ENCODE measurements around the gene LTA4H.
A peak's percentile ranks its signal among the peaks of the same experiment; 100 is the strongest.

Gene LTA4H

GRCh38 chr12:96057986-96058553, 22.7 kb upstream of the LTA4H start:
- DNase-seq (ENCODE audit: low read depth), result no peak

DNA sequence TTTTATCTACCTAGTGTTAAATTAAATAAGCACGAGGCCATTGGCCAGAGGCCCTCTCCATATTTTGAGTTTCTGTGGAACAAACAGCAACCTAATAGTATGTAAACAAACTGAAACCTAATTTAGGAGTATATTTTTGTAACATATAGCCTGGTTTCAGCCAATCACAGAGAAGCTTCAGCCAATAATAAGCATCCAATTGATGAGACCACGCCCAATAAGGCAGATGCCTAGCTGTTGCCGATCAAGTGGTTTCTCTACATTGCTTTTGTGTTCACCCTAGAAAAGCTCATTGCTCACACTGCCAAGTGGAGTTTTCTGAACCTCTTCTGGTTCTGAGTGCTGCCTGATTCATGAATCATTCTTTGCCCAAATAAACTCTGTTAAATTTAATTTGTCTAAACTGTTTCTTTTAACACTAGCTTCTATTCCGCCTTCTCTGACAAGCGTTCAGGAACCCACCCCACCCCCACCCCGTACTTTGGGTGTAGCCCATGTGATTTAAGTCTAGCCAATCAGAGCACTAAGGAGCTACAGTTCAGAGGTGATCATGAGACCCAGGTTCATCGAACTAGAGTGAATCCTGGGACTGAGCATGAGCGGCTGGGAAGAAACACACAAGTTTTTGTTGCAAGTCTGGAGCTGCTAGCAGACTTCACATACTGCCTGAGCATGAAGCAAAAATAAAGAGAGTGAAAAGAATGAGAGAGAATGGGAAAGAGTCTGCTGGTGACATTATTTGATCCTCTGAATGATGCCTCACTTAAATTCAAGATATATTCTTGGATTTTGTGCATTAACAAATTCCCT, 21.5 kb upstream of the LTA4H start:
- DNase-seq (ENCODE audit: low read depth), result no peak

DNA sequence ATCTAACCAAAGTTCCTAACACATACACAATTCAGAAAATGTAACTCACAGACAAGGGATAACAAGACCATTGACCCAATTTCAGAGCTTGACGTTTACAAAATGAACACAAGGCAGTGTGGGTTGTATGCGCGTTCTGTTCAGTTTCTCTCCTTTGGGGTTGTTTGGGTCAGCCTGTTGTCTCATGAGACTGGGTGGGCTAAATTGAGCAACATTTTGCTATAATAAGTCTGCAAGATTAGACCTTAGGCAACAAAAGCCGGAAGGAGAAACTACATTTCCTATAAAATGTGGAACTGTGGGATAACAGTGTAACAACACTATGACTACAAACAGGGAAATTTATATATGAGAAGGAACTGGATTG, 18.8 kb upstream of the LTA4H start:
- DNase-seq (ENCODE audit: low read depth), result no peak

DNA sequence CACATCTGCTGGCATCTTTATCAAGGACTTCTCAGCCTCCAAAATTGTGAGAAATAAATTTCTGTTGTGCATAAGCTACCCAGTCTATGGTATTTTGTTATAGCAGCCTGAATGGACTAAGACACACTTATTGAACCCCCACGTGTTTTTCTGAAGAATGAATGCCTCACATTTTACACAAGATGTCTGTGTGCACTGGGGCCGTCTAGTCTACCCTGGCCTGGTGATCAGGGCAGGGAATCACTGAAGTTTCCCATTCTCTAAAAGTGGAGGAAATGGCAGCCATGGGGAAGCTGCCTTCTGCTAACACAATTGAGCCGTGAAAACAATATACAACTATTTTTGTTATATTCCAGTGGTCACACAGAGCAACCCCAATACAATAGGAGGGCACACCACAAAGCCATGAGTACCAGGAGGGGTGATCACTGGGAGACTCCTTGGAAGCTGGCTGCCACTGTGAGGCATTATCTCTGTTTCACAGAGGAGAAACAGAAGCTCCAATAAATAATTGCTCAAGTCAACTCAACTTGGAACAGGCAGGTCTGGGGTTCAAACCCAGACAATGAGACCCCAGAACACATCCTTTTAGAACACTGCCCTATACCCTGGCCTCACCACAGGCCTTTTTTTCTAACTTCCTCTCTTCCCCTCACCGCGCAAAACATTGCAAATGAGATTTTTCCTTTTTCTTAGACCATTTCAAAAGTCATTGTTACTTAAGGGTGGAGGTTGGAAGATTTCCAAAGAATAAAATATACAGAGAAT, 18.3 kb upstream of the LTA4H start:
- DNase-seq (ENCODE audit: low read depth), result no peak

GRCh38 chr12:96051756-96052485, 16.5 kb upstream of the LTA4H start:
- DNase-seq (ENCODE audit: low read depth), result no peak

- DNase-seq (ENCODE audit: low read depth), result no peak
Measured at GRCh38 chr12:96050139-96050538, 14.8 kb upstream of the LTA4H start.

DNA sequence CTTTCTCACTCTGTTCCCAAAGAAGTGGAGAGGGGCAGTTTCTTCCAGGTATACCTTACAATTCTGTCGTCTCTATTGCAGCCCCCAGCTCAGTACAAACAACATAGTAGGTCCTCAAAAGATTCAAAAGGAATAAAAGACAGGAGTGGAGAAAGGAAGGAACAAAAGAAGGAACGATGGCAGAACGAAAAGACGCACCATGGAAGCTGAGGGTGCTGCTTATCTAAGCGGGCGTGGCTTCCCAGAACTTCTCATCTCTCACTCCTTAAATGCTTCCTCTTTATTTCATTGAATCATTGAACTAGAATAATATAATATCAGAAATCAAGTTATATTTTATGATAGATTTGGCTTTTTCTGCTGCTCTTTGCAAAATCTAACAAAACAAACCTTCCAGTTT, 13.7 kb upstream of the LTA4H start:
- DNase-seq (ENCODE audit: low read depth), result no peak

GRCh38 chr12:96048393-96048969, 13.1 kb upstream of the LTA4H start:
- DNase-seq (ENCODE audit: low read depth), result no peak

GRCh38 chr12:96047229-96048211, 12.1 kb upstream of the LTA4H start:
- DNase-seq (ENCODE audit: low read depth), result no peak

DNA sequence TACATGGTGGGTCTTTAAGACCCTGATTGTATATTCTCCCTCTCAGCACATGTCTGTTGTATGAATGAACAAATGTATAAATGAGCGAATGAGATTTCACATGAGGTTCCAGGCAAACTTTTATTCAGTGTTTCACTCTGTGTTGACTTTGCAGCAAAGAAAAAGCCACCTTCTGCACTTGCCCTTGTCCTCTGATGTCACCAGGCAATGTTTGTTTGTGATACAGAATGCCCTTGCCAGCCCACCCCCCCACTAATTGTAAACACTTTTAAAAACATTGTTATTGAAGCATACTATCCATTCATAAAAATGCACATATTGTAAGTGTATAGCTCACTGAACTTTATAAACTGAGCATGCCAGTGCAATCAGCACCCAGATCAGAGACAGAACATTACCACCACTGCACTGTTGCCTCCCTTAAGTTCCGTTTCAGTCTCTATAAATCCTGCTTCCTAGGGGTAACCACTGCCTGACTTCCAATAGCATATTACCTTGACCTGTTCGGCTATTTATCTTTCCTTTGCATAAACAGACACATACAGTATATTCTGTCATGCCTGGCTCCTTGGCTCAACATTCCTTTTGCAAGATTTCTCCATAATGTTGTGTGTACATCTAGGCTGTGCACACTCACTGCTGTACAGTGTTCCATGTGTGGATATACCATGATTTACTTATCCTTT, 11.3 kb upstream of the LTA4H start:
- DNase-seq (ENCODE audit: low read depth), result no peak

DNA sequence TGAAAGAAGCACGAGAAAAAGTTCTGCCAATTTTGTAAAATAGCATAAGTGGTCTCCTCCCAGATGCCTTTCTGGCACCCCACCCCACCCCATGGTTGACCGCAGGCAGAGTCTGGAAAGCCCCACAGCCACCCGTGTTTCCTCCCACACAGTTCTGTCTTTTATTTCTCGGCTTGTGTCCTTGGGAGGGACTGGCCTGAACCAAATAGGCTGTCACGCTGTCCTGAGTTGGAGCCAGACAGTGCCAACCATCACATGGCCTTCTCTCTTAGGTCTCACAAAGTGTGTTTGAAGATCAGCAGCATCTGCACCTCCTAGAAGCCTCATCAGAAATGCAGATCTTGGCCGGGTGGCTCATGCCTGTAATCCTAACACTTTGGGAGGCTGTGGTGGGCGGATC, 10.2 kb upstream of the LTA4H start:
- DNase-seq (ENCODE audit: low read depth), result no peak

GRCh38 chr12:96044943-96045290, 9.5 kb upstream of the LTA4H start:
- DNase-seq (ENCODE audit: low read depth), result no peak

GRCh38 chr12:96044017-96044942, 8.9 kb upstream of the LTA4H start:
- peak; percentile 34 for DNase-seq (ENCODE audit: low read depth)

- no peak for DNase-seq (ENCODE audit: low read depth)
Measured at GRCh38 chr12:96041181-96041580, 5.8 kb upstream of the LTA4H start.

DNA sequence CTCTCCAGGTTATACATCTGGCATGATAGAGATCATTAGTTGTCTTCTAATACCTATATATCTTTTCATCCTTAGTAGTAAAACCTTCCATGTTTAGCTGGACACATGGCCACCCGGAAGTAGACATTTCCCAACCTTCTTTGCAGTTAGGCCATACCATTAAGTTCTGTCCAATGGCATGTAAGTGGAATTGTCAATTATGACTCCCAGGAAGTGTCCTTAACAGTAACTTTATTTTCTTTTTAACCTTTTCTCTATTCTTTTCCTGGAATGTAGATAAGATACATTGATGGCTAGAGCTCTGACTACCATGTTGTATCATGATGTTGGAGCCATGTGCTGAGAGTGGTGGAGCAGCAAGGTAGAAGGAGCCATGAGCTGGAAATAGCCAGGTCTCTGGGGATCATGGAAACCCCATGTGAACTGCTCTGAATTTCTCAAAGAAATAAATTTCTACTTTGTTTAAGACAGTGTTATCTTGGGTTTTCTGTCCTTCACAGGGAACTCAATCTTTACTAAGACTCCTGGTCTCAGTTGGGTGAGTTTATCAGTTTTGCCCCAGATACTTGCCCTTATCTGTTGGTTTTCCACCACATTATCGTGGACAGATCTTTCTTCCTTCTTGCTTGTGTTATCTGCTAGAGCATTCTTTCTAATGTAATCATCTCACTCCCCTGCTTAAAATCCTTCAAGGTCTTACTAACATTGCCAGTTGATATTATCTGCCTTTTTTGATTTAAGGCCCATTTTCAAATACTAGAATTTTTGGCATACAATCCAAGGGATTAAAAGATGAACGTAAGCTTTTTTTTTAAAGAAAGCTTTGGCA, 5.1 kb upstream of the LTA4H start:
- no peak for DNase-seq (ENCODE audit: low read depth)

- DNase-seq (ENCODE audit: low read depth), result no peak
Measured at GRCh38 chr12:96039516-96039915, 4.1 kb upstream of the LTA4H start.

DNA sequence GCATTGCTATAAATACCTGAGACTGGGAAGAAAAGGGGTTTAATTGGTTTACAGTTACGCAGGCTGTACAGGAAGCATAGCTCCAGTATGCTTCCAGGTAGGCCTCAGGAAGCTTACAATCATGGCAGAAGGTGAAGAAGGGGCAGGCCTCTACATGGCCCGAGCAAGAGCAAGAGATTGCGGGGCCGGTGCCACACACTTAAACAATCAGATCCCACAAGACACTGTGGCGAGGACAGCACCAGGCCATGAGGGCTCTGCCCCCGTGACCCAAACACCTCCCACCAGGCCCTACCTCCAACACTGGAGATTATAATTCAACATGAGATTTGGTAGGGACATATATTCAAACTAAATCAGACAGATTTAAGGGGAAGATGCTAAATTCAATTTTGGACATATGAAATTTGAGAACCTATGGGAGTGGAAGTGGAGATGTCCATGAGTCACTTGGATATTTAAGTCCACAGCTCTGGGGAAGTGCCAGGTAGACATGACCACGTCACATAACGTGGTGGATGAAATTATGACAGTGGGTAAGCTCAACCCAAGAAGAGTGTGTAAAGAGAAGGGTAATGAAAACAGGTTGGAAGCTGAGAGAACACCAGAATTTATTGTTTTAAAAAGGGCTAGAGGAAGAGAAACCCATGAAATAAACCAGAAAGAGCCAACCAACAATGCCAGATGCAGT, 1.5 kb upstream of the LTA4H start:
- DNase-seq (ENCODE audit: low read depth), result no peak
